Pericardium fibroblast (primary cell): ENCODE results near the gene TASOR. TPM values are rescaled to one million over a fixed set of nuclear protein-coding genes. Genes with fewer than 3 reads are reported as not detected.

ENCODE experiments used
- total RNA-seq: library from RNA; depleted of rRNA; stranded (reverse); fragments of >200 nt; gene quantifications from 2 replicates; pipeline ENCODE4 v1.2.3, GENCODE V29; 2015

The TASOR gene
- 35.9 and 41.0 TPM in 2 replicates for total RNA-seq

GRCh38 chr3:56683122-56683817, at the start of gene TASOR:
TSS of gene TASOR (minus strand) at chr3:56683265. CDS start at chr3:56683006, 259 bp downstream.

Other genes with a start within 250 kb of the TASOR start
- under 0.01 TPM in 1 of 2 replicates, not detected in the other for gene ERC2, start 214.8 kb downstream of the TASOR start, total RNA-seq
- 5.5 and 10.2 TPM in 2 replicates for gene CCDC66, start 126.1 kb downstream of the TASOR start, total RNA-seq
- gene ARHGEF3, start 118.7 kb upstream of the TASOR start, total RNA-seq: 6.3 and 7.3 TPM in 2 replicates